ENCODE results near the gene TRIM62.
"Not testable (repeated sequence)": the region's sequence is repeated elsewhere in the genome, so short reads cannot be mapped to it uniquely, and the experiment has no call there.

The TRIM62 gene

DNA sequence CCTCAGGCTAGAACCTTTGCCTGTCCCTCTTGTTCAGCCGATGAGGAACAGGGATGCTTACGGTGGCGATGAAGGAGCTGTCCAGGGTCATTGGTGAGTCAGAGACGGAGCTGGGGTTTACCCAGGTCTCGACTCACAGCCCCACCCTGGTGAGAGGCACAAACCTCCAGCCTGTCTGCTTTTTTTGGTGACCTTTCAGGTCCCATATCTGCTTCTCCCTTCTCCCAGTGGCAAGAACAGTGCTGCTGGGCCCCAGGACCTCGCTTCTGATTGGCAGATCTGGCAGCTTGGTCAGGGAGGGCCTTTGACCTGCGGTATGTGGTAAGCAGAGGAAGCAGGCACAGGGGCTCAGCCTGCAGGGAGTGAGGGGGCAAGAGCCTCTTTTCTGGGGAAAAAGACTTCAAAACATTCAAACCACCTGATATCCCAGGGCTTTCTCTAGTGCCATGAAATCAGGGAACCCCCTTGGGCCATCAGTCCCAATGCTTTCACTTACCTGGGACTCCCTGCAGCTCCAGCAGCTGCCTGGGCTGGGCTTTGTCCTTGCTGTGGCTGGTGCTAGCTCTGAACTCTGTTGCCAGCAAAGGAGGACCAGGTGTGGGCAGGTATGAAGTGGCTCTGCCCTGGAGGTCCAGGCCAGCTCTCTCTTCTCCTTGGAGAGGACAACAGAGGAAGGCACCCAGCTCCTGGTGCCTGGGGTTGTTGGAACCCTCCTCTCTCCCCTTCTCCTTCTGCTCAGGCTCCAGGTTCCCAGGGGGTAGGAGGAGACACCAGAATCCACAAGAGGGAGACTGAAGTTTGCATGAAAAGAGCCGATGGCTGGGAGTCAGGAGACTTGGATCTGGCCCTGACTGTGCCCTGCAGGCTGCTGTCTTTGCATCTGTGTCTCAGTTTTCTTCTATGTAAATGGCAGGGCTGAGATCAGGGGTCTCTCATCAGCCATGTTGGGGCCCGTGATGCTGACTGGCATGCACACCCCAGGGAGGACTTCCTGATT is 41.4 kb downstream of the TRIM62 start:
- no peak for DNase-seq (ENCODE audit: low read depth)
- TF ChIP-seq, protein P1, sequence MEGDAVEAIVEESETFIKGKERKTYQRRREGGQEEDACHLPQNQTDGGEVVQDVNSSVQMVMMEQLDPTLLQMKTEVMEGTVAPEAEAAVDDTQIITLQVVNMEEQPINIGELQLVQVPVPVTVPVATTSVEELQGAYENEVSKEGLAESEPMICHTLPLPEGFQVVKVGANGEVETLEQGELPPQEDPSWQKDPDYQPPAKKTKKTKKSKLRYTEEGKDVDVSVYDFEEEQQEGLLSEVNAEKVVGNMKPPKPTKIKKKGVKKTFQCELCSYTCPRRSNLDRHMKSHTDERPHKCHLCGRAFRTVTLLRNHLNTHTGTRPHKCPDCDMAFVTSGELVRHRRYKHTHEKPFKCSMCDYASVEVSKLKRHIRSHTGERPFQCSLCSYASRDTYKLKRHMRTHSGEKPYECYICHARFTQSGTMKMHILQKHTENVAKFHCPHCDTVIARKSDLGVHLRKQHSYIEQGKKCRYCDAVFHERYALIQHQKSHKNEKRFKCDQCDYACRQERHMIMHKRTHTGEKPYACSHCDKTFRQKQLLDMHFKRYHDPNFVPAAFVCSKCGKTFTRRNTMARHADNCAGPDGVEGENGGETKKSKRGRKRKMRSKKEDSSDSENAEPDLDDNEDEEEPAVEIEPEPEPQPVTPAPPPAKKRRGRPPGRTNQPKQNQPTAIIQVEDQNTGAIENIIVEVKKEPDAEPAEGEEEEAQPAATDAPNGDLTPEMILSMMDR (IDR thresholded peaks at IDR 0.05; ENCODE audit: control insufficient read depth, extremely low read depth, insufficient read depth), result no peak
- no peak overlapping the region for H3K4me3 ChIP-seq (ENCODE audit: low read depth, low read length)

DNA sequence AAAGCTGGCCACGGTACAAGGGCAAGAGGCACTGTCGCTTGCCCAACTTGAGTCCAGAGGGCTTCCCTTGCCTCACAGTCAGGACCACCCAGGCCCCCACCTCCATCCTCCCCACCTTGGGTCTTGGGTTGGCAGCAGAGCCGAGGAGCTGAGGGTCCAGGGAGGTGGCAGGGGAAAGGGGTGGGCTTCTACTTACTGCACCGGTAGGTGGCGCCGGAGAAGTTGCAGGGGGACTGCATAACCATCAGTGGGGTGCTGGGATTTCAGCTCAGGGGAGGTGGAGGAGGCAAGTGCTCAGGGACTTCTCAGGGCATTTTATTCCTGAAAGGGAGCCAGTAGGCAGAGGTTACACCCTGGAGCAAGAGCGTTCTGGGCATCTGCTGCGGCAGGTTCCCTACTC is 44.0 kb downstream of the TRIM62 start:
- TF ChIP-seq, protein P1 (IDR thresholded peaks at IDR 0.05; ENCODE audit: control insufficient read depth, extremely low read depth, insufficient read depth), result peak; percentile 35; the same call in 1 of the 2 replicates
- H3K4me3 ChIP-seq (ENCODE audit: low read depth, low read length), result no peak overlapping the region
- DNase-seq (ENCODE audit: low read depth), result no peak

DNA sequence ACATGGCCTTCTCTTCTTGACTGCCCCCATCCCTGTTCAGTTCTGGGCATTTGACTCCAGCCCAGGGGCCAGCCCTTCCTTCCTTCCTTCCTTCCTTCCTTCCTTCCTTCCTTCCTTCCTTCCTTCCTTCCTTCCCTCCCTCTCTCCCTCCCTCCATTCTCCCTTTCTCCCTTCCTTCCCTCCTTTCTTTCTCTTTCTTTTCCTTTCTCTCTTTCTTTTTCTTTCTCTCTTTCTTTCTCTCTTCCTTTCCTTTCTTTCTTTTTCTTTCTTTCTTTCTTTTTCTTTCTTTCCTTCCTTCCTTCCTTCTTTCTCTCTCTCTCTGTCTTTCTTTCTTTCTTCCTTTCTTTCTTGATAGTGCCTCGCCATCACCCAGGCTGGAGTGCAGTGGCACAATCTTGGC is 45.8 kb downstream of the TRIM62 start:
- DNase-seq (ENCODE audit: low read depth); H3K4me3 ChIP-seq (ENCODE audit: low read depth, low read length): not testable (repeated sequence)

DNA sequence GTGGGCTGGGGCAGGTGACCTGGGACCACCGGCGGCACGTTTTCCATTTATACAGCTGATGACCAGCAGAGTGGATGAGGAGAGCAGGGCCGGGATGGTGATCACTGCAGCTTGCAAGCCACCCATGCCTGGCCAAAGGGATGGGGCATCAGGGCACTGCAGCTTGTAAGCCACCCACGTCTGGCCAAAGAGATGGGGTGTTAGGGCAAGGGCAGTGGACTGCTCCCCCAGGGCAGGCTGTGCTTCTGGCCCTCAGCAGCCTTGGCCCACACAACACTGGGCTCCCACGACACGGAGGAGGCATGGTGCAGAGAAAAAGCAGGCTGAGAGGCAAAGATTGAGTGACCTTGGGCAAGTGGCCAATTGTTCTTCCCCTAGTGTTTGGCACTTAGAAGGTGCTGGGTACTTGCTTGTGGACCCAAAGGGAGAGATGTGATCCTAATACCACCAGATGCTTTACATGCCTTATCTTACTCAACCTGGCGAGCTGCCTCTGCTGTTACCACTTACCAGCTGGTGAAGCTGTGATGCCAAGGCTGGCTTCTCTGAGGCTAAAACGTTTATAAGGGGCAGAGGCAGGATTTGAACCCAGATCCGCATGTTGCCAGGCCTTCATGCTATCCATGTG is 48.3 kb downstream of the TRIM62 start:
- H3K4me3 ChIP-seq (ENCODE audit: low read depth, low read length), result no peak overlapping the region
- no peak for DNase-seq (ENCODE audit: low read depth)
- TF ChIP-seq, protein P1 (IDR thresholded peaks at IDR 0.05; ENCODE audit: control insufficient read depth, extremely low read depth, insufficient read depth), result no peak

DNA sequence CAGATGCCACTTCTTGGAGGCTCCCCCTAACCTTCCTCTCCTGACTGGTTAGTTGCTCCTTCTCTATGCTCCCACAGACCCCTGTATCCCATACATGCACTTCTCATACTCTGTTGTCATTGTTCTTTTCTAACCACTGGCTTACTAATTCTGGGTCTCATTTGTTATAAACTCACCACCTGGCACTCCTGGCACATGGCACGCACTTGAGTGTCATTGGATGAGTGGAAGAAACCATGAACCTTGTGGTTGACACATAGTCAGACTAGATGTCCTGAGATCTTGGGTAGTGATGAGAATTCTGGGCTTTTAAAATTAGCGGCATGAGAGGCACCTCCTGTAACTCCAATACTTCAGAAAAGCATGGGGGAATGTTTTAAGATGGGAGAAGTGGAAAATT is 49.3 kb downstream of the TRIM62 start:
- no peak overlapping the region for H3K4me3 ChIP-seq (ENCODE audit: low read depth, low read length)
- no peak for DNase-seq (ENCODE audit: low read depth)
- TF ChIP-seq, protein P1 (IDR thresholded peaks at IDR 0.05; ENCODE audit: control insufficient read depth, extremely low read depth, insufficient read depth), result no peak

DNA sequence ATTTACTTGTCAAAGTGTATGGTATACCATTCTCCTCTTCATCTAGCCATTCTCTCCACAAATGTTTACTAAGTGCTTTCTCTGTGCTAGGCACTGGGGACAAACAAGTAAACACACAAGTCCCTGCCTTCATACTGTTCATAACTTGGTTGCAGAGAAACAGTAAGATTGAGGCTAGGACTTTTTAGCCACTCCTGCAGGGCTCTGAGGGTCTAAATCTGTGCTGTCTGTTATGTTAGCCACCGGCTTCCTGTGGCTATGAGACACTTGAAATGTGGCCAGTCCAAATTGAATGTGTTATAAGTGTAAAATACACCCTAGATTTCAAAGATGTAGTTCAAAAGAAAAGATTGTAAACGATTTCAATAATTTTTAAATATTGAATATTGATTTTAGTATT is 50.7 kb downstream of the TRIM62 start:
- no peak overlapping the region for H3K4me3 ChIP-seq (ENCODE audit: low read depth, low read length)
- TF ChIP-seq, protein P1 (IDR thresholded peaks at IDR 0.05; ENCODE audit: control insufficient read depth, extremely low read depth, insufficient read depth), result no peak
- no peak for DNase-seq (ENCODE audit: low read depth)

DNA sequence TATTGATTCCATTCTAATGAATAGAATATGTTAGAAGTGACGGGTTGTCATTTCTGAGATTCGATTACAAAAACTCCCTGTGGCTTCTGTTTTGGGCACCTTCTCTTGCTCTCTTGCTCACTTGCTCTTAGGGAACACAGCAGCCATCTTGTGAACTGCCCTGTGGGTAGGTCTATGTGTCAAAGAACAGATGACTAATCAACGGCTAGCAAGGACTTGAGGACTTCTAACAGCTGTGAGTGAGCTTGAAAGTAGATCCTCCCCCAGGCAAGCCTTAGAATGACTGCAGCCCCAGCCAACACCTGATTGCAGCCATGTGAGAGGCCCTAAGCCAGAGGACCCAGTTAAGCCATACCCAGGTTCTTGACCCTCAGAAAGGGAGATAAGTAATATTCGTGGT is 51.5 kb downstream of the TRIM62 start:
- no peak for DNase-seq (ENCODE audit: low read depth)
- TF ChIP-seq, protein P1 (IDR thresholded peaks at IDR 0.05; ENCODE audit: control insufficient read depth, extremely low read depth, insufficient read depth), result no peak

More for the DNA sequence above, 51.5 kb downstream of the TRIM62 start:
- no peak overlapping the region for H3K4me3 ChIP-seq (ENCODE audit: low read depth, low read length)
